Stimulated activated CD4-positive, alpha-beta T cell treated with anti-CD3 and anti-CD28 coated beads, Interleukin-15, amount 100 ng/mL, for 1 hour (primary cell): ENCODE measurements around the gene DRD4.
"Not testable (repeated sequence)": the region's sequence is repeated elsewhere in the genome, so short reads cannot be mapped to it uniquely, and the experiment has no call there.

Experiments
- DNase-seq, 2 donors: peaks; one replicate each; pipeline ENCODE4 v3.0.0-alpha.2; 2020; ENCODE audit warnings: low read depth in 1 of 2, low spot score in 1 of 2

The DRD4 gene

GRCh38 chr11:673866-674265 lies 36.8 kb downstream of the DRD4 start:
- DNase-seq: no peak

DNA sequence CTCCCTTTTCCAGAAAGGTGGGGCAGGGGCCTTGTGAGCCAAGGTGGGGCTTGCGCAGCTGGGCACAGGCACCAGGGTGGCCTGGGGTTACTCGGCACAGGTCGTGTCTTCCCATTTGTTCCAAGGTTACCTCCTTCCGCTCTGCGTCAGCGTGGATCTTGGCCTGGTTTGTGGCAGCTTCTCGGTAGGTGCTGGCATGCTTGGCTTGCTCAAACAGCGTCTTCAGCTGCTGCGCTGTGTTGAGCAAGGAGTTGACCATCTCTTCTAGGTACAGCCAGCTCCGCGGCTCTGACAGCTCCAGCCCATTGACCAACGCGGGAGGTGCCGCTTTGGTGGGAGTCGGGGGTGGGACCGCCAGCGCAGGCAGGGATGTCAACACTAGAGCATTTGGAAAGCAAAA lies 37.3 kb downstream of the DRD4 start:
- DNase-seq: no peak

- DNase-seq: no peak
Measured at GRCh38 chr11:678297-678696, 41.2 kb downstream of the DRD4 start.

GRCh38 chr11:679271-680207 lies 42.5 kb downstream of the DRD4 start:
- no peak for DNase-seq

GRCh38 chr11:680476-680875 lies 43.4 kb downstream of the DRD4 start:
- DNase-seq: no peak

GRCh38 chr11:680970-681369 lies 43.9 kb downstream of the DRD4 start:
- DNase-seq: no peak

DNA sequence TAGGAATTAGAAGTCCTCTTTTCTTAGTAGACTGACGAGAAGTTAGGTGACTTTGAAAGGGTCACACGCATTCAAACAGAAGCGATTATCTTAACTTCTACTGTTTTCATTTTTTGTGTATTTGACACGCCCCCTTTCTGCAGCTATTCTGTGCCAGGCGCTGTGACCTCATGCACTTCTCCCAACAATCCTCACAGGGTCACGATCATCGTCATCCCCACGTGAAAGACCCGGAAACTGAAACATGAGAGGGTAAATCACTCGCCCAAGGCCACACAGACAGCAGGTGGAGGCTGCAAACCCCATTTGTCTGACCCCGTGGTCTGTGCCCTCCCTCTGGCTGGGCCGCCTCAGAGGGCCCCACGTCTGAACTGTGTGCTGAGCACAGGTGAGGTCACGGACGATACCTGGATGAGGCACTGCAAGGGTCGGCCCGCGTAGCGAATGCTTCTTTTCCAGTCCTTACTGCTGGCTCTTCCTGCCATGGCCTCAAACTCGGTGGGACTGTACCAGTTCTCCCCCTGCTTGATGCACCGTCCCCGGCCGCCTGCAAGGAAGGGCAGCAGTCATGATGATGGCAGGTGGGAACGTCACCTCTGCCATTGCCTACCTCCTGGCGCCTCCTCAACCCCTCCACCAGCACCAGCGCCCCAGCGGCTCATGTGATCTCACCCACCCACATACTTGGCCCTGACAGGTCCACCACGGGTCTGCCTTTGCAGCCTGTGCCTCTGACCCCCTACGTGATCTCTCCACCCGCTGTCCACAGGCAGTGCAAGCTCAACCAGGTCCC lies 49.6 kb downstream of the DRD4 start:
- DNase-seq: no peak

GRCh38 chr11:687751-688150 lies 50.7 kb downstream of the DRD4 start:
- no peak for DNase-seq

- DNase-seq: no peak
Measured at GRCh38 chr11:688681-689080, 51.6 kb downstream of the DRD4 start.

GRCh38 chr11:689625-690024 lies 52.6 kb downstream of the DRD4 start:
- no peak for DNase-seq

GRCh38 chr11:690244-690643 lies 53.2 kb downstream of the DRD4 start:
- DNase-seq: not testable (repeated sequence)
